Measurements from ENCODE around the gene PDCD7.
"Not testable (repeated sequence)": the region's sequence is repeated elsewhere in the genome, so short reads cannot be mapped to it uniquely, and the experiment has no call there.

Gene PDCD7, protein sequence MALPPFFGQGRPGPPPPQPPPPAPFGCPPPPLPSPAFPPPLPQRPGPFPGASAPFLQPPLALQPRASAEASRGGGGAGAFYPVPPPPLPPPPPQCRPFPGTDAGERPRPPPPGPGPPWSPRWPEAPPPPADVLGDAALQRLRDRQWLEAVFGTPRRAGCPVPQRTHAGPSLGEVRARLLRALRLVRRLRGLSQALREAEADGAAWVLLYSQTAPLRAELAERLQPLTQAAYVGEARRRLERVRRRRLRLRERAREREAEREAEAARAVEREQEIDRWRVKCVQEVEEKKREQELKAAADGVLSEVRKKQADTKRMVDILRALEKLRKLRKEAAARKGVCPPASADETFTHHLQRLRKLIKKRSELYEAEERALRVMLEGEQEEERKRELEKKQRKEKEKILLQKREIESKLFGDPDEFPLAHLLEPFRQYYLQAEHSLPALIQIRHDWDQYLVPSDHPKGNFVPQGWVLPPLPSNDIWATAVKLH

DNA sequence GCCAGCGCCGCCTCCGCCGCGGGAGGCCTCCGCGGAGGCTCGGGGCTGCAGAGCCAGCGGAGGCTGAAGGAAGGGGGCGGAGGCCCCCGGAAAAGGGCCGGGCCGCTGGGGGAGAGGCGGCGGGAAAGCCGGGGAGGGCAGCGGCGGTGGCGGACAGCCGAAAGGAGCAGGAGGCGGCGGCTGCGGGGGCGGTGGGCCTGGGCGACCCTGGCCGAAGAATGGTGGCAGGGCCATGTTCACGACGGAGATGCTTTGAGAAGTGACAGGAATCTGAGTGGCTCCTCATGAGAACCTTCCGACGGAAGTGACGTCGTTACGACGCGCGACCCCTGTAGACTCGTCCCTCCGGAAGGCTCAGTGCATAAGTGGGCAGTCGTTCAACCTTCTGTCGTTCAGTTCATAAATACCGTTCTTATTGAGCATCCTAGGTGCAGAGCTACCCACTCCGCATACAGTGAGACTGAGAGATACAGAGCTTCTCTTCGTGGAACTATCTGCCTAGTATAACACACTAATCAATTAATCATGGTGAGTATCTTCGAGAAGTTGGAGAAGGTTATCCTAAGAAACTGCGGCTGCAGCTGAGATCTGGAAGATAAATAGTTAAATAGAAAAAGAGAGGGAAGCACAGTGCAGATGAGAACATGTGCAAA, at the start of gene PDCD7:
TSS of gene PDCD7 (minus strand) at position 261 of the 653 bp plus-strand sequence. CDS start at position 234, 27 bp downstream.
- H3K4me3 ChIP-seq (ENCODE audit: low read depth, low read length): peak within 1 kb of the TSS; percentile 68
- DNase-seq (ENCODE audit: low read depth): peak; percentile 89
- TF ChIP-seq, protein P1, sequence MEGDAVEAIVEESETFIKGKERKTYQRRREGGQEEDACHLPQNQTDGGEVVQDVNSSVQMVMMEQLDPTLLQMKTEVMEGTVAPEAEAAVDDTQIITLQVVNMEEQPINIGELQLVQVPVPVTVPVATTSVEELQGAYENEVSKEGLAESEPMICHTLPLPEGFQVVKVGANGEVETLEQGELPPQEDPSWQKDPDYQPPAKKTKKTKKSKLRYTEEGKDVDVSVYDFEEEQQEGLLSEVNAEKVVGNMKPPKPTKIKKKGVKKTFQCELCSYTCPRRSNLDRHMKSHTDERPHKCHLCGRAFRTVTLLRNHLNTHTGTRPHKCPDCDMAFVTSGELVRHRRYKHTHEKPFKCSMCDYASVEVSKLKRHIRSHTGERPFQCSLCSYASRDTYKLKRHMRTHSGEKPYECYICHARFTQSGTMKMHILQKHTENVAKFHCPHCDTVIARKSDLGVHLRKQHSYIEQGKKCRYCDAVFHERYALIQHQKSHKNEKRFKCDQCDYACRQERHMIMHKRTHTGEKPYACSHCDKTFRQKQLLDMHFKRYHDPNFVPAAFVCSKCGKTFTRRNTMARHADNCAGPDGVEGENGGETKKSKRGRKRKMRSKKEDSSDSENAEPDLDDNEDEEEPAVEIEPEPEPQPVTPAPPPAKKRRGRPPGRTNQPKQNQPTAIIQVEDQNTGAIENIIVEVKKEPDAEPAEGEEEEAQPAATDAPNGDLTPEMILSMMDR (IDR thresholded peaks at IDR 0.05; ENCODE audit: low read depth, low read length, missing control alignments): no peak

DNA sequence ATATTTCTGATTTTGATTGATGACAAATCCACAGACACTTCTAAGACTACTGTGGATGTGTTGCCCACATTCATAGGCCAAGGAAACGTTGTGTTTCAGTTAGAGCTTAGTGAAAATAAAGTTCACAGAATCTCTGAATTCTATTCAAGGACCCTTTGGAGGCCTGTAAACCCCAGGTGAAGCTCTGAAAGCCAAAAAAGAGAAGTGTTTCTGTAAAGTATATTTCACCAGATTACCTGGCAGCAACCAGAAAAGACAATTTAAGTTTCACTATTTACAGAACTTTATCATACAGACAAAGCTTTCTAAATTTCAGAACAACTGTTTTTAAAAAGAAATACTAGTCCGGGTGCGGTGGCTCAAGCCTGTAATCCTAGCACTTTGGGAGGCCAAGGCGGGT, 48.9 kb upstream of the PDCD7 start:
- DNase-seq (ENCODE audit: low read depth): no peak
- TF ChIP-seq, protein P1 (IDR thresholded peaks at IDR 0.05; ENCODE audit: low read depth, low read length, missing control alignments): no peak
- H3K4me3 ChIP-seq (ENCODE audit: low read depth, low read length): peak overlapping the region; percentile 46

DNA sequence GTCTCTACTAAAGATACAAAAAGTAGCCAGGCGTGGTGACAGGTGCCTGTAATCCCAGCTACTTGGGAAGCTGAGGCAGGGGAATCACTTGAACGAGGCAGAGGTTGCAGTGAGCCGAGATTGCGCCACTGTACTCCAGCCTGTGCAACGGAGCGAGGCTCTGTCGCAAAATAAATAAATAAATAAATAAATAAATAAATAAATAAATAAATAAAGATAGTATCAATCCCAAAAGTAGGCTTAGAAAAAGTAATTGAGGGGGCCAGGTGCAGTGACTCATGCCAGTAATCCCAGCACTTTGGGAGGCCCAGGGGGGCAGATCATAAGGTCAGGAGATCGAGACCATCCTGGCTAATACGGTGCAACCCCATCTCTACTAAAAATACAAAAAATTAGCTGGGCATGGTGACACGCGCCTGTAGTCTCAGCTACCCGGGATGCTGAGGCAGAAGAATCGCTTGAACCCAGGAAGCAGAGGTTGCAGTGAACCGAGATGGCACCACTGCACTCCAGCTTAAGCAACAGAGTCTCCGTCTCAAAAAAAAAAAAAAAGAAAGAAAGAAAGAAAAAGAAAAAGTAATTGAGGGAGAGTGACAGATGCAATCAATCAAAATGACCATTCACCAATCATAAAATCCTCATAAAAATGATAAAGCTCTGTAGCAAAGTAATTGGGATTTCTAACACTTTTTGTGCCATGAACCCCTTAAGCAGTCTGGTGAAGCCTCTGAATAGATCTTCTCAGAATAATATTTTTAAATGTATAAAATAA, 48.2 kb upstream of the PDCD7 start:
- not testable (repeated sequence) for H3K4me3 ChIP-seq (ENCODE audit: low read depth, low read length); DNase-seq (ENCODE audit: low read depth)

DNA sequence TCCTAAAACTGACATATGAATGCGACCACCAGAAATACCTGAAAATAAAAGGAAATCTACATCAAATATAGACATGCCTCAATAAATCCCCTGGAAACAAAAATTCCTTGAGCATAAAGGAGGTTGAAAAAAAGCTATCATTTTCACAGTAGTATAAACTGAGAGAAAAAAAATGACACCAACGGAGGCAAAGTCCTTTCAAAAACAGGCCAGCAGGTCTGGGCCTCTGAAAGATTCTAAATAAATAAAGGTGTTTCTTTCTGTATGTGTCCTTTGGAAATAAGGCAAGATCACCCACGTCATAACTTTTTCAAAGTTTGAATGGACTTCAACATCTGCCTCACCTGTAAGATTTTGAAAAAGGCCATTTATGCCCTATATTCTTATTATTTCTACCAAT, 46.6 kb upstream of the PDCD7 start:
- no peak overlapping the region for H3K4me3 ChIP-seq (ENCODE audit: low read depth, low read length)
- no peak for DNase-seq (ENCODE audit: low read depth)
- TF ChIP-seq, protein P1 (IDR thresholded peaks at IDR 0.05; ENCODE audit: low read depth, low read length, missing control alignments): no peak

DNA sequence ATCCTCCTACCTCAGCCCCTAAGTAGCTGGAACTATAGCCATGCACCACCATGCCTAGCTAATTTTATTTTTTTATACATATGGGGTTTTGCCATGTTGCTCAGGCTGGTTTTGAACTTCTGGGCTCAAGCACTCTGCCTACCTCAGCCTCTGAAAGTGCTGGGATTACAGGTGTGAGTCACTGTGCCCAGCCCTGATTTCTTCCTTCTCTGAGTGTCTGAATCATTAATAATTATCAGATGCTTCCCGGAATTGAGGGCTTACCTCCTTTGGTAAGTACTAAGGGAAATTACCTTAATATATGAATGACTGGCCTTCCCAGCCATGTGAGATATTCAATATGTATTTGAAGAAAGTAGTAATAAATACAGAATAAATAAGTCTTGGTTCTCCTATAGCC, 44.3 kb upstream of the PDCD7 start:
- no peak overlapping the region for H3K4me3 ChIP-seq (ENCODE audit: low read depth, low read length)
- no peak for DNase-seq (ENCODE audit: low read depth)

DNA sequence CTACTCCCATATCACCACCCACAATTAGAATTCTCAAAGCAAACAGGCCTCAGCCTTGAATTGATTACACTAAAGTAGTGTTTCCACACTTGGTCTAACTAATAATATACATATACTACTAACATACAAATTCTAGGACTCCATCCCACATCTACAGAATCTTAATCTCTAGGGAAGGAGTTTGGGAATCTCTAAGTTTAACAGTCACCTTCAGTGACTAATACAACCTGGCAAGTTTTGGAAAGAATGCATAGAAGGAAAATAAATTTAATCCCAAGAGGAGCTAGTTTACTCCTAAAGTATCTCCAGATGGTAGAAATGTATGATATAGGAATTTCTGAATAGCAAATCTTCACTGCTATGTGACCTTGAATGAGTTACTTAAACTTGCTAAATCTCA, 42.4 kb upstream of the PDCD7 start:
- no peak overlapping the region for H3K4me3 ChIP-seq (ENCODE audit: low read depth, low read length)
- TF ChIP-seq, protein P1 (IDR thresholded peaks at IDR 0.05; ENCODE audit: low read depth, low read length, missing control alignments): no peak
- DNase-seq (ENCODE audit: low read depth): no peak

More for the DNA sequence above, 44.3 kb upstream of the PDCD7 start:
- TF ChIP-seq, protein P1 (IDR thresholded peaks at IDR 0.05; ENCODE audit: low read depth, low read length, missing control alignments): no peak

DNA sequence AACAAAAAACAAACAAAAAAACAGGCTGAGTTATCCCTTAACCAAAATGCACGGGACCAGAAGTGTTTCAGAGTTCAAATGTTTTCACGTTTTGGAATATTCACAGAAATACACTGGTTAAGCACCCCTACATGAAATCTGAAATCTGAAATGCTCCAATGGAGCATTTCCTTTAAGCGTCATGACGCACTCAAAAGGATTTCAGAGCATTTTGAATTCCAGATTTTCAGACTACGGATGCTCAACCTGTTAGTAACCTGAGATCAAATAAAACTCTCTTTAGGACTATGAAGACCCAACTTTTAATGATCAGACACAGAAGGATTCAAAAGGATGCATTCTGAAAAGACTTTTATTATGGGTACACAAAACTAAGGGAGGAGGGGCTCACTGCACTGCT, 41.9 kb upstream of the PDCD7 start:
- H3K4me3 ChIP-seq (ENCODE audit: low read depth, low read length): no peak overlapping the region
- TF ChIP-seq, protein P1 (IDR thresholded peaks at IDR 0.05; ENCODE audit: low read depth, low read length, missing control alignments): no peak
- no peak for DNase-seq (ENCODE audit: low read depth)

All from GM12864 (cell line).